HG02623 (cell line): ENCODE results near the gene IQGAP3.
"Not testable (repeated sequence)": the region's sequence is repeated elsewhere in the genome, so short reads cannot be mapped to it uniquely, and the experiment has no call there.

Experiments
- ATAC-seq: cut with Tn5 transposase; IDR thresholded peaks from one replicate; pipeline ENCODE4 v1.9.1; 2021; ENCODE audit warnings: moderate library complexity; ENCODE audit not compliant: unreplicated experiment

Gene IQGAP3, protein sequence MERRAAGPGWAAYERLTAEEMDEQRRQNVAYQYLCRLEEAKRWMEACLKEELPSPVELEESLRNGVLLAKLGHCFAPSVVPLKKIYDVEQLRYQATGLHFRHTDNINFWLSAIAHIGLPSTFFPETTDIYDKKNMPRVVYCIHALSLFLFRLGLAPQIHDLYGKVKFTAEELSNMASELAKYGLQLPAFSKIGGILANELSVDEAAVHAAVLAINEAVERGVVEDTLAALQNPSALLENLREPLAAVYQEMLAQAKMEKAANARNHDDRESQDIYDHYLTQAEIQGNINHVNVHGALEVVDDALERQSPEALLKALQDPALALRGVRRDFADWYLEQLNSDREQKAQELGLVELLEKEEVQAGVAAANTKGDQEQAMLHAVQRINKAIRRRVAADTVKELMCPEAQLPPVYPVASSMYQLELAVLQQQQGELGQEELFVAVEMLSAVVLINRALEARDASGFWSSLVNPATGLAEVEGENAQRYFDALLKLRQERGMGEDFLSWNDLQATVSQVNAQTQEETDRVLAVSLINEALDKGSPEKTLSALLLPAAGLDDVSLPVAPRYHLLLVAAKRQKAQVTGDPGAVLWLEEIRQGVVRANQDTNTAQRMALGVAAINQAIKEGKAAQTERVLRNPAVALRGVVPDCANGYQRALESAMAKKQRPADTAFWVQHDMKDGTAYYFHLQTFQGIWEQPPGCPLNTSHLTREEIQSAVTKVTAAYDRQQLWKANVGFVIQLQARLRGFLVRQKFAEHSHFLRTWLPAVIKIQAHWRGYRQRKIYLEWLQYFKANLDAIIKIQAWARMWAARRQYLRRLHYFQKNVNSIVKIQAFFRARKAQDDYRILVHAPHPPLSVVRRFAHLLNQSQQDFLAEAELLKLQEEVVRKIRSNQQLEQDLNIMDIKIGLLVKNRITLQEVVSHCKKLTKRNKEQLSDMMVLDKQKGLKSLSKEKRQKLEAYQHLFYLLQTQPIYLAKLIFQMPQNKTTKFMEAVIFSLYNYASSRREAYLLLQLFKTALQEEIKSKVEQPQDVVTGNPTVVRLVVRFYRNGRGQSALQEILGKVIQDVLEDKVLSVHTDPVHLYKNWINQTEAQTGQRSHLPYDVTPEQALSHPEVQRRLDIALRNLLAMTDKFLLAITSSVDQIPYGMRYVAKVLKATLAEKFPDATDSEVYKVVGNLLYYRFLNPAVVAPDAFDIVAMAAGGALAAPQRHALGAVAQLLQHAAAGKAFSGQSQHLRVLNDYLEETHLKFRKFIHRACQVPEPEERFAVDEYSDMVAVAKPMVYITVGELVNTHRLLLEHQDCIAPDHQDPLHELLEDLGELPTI (N-terminal part only)

DNA sequence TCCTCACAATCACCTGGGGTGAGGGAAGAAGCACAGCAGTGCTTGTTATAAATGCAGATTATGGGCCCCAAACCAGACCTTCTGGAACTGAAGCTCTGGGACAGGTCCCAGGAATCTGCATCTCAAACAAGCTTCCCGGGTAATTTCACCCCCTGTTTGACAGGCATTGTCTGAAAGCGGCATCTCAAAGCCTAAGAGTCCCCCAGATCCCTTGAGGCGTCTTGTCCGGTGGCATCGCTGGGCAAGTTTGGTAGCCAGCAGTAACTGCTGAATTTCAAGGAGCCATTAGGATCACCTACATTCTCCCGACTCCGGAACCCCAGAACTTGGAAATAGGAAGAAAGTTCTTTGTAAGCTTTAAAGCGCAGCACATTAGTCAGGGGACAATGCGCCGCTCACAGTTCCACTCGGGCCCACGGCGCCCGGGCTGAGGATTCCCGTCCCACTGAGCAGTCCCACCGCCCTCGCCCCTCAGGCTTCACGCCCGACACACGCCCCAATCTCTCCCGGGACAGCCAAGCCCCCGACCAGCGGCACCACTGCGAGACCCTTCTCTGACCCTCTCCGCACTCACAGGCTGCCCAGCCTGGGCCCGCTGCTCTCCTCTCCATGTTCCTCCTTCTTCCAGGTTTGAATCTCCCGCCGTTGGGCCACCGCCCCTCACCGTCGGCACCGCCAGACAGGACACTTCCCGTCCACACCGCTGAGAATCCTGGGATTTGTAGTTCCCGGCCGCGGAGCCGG, at the start of gene IQGAP3:
IQGAP3 (minus strand) TSS at position 647 of the 744 bp plus-strand sequence; CDS start at position 611, 36 bp downstream.
- no peak for ATAC-seq

DNA sequence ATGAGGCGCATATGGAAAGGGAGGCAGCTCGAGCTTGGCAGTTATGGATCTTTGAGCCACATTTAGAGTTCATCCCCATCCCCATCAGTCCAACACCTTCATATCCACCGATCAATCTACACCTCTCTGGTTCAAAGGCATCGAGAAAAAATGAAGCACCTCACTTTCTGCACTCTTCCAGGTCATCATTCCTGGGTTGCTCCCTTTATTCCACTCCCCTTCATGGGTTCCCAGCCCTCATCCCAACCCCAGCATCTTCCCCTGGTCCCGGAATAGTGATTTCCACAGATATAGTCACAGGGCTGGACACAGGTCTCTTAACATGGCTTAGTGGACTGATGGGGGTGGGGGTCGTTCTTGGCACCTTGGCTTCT, 47.2 kb upstream of the IQGAP3 start:
- no peak for ATAC-seq

DNA sequence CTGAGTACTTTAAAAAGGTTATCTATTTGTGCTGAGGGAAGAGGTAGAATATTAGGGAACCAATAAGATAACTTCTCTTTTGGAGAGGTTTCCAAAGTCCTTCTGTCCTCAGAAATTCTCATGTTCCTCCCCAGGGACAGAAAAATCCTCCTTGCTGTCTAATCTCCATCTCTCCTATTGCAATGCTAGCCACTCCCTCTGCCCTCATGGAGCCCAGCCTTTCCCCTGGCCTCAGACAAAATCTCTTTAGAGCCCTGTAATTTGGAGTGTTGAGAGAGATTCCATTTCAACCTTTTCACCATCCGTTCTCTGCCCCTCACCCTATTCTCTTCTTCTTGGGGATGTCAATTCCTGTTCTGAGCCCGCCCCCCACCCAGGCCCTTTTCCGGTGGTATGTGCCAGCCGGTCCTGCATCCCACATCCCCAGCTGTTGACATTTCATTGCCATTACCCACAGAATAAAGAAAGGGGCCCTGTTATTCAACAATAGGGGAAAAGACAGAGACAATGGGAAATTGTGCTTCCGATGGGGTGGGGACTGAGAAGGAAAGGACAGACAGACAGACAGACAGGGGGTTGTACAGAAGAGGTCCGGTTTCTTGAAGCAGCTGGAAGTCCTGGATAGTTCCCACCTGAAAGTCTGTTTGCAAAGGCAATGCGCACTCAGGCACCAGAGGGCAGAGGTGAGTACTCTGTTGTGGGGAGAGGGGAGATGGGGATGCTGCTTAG, 46.7 kb upstream of the IQGAP3 start, which contains the start of gene HAPLN2:
HAPLN2 (plus strand) TSS at position 563 of the 729 bp plus-strand sequence. CDS start 4,076 bp downstream, outside the sequence.
- no peak for ATAC-seq

DNA sequence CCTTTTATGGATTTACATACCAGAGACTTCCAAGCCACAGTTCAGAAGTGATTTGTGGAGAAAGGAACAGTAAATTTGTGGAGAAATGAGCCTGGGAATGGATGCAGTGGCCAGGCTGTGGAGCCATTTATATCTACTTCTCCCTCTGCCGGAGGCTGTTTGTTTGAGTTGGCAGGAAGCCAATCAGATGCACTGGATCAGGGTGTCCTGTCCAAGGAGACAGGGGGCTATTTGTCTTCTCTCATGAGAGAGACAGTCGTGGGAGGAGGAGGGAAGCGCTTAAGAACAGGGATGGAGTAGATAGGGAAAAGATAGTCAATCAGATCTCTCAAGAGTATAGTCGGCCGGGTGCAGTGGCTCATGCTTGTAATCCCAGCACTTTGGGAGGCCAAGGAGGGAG, 44.1 kb upstream of the IQGAP3 start:
- ATAC-seq = no peak

DNA sequence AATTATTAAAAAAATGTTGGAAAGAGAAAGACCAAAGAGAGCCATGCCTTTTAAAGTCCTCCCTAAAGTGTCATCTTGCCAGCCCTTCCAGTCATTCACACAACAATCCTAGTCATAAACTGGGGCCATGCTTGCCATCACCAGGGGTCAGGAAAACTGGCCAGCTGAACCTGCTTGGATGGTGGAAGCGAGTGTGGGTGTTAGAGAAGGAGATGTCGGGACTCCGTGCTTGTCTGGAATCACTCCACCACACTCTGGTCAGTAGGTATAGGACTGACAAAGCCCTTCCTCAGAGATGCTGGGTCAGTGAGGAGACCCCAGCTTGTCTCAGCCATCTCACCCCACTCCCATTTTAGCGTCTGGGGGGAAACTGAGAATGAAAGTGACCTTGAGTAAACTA, 43.6 kb upstream of the IQGAP3 start:
- no peak for ATAC-seq

DNA sequence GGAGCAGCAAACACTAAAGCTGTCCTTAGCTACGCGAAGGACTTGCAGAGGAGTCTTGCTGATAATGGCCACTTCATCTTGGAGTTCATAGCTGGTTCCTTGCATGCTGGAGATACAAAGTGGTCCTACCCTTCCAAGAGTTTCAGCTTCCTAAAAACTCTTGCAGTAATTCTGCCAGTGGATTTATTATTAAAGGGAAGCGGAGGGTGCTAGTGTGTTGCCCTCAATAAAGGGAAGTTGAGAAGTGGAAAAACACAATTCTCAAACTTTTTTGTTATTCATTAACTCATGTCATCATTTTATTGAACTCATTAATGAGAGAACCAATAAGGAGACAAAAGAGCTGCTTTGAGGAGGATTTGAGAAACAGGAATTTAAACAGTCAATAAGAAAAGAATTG, 40.3 kb upstream of the IQGAP3 start:
- ATAC-seq = no peak

DNA sequence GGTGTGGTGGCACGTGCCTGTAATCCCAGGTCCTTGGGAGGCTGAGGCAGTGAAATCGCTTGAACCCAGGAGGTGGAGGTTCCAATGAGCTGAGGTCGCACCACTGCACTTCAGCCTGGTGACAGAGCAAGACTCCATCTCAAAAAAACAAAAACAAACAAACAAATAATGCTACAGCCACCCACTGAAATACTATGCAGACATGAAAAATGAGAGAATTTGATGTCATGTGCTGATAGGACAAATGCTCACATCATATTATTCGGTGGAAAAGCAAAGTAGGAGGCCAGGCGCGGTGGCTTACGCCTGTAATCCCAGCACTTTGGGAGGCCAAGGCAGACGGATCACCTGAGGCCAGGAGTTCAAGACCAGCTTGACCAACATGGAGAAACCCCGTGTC, 37.7 kb upstream of the IQGAP3 start:
- ATAC-seq = not testable (repeated sequence)

DNA sequence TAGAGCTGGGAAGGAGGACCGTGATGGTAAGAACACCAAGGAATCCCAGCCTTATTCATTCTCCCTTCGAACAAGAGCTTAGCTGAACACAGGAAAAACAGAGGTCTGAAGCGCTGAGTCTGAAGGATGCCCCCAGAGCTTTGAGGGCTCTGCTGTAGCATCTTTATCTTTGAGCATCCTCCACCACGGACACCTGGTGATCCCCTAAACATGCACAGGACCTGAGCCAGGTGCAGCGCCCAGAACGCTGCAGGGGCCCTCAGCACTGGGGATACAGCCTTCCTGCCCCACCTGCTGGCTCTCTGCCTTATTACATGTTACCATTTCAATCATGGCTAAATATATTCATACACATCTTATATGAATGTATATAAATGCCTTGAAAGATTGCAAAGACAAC, 36.6 kb upstream of the IQGAP3 start:
- ATAC-seq = no peak

DNA sequence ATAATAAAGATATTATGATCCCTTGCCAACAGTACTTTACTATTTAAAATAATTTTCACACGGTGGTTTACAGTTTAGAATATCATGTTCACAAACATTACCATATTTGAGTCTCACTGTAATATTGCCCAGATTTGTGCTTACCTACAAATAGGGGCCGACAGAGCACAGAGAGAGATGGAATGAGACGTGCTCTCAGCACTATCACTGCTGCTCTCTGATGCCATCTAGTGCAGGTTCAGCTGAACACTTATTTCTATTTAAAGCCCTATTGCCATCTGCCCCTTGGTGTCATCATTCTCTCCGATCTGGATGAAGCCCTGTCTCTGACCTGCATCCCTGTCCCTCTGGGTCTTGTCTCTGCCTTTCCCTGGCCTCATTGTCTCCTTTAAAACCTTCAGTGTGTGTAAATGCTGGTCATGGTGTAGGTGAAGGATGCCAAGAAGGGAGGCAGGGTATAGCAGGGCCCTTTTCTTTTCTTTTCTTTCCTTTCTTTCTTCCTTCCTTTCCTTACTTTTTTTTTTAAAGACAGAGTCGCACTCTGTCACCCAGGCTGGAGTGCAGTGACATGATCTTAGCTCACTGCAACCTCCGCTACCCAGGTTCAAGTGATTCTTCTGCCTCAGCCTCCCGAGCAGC, 35.8 kb upstream of the IQGAP3 start:
- no peak for ATAC-seq

DNA sequence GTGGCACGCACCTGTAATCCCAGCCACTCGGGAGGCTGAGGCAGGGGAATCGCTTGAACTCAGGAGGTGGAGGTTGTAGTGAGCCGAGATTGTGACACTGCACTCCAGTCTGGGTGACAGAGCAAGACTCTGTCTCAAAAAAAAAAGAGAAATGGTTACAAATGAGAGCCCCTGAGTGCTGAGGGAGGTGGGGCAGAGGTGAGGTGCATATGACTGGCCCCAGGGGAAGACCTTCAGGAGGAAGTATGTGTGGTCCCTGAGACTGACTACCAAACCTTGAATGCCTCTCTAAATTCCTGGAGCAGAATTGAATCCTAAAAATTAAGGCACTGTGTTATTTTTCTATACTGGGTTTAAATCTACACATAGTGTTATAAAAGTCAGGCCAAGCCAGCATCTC, 35.0 kb upstream of the IQGAP3 start:
- ATAC-seq = not testable (repeated sequence)

DNA sequence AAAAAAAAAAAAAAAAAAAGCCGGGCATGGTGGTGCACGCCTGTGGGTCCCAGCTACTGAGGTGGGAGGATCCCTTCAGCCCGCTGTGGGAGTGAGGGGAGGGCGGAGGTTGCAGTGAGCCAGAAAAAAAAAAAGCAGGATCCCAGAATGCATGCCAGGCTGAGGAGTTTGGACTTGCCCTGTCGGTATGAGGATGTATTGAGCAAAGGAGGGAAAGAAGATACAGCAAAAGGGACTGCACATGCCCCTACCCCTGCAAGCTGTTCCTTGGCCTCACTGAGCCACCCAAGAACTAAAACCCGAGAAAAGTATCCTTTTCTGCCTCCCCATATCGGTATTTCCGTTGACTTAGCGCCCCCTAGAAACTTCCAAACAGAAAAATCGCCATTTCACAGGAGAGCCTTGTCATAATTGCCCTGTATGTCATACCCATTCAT, 30.2 kb upstream of the IQGAP3 start:
- ATAC-seq = no peak

DNA sequence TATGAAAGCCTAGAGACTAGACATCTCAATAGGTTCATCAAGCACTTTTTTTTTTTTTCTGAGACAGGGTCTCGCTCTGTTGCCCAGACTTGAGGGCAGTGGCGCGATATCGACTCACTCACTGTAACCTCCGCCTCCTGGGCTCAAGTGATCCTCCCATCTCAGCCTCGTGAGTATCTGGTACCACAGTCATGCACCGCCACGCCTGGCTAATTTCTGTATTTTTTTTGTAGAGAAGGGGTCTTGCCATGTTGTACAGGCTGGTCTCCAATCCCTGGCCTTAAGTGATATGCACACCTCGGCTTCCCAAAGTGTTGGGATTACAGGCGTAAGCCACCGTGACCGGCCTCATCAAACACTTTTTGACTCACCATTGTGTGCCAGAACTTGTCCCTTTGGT, 29.5 kb upstream of the IQGAP3 start:
- ATAC-seq = no peak

DNA sequence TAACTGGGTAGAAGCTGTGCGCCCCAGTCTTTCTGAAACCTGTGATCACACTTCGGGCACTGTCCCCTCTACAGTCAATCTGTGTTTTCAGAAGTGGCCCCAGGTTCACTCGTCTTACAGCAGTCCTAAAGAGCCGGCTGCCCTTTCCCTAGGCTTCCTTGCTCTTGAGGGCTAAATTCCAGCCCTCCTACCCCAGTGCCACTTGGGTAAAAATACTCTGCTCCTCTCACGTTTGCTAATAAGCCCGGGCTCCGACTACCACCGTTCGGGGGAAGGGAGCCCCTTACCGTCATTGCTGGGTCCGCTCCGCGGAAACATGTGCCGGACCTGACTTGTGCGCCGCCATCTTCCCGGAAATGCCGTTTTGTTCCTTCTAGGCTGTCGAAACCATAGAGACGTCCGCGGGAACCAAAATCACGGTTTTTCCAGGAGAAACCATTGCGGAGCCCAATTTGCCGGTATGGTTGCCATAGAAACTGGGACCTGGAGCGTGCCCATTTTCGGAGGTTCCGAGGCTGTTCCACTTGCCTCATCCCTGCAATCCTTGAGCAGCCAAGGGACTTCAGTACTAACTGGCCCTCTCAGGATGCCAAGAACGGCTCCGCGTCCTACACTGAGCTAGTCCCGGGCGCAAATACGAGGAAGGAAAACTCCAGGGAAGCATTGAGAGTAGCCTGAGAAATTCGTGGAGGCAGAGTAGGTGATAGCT, 28.9 kb upstream of the IQGAP3 start, which contains the start of gene GPATCH4:
GPATCH4 (minus strand) TSS at position 358 of the 709 bp plus-strand sequence.
- peak; percentile 48 for ATAC-seq

DNA sequence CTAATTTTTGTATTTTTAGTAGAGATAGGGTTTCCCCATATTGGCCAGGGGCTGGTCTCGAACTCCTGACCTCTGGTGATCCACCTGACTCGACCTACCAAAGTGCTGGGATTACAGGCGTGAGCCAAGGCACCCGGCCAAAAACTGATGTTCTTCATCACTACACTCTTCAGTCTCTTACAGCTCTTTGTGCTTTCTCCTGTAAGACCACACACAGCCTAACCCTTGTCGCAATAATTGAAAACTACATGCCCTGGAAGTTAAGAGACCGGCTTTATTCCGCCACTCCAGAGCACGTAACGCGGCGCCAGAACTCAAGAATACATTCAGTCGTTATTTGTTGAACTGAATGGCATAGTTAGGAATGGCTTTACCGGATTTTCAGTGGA, 28.4 kb upstream of the IQGAP3 start:
- ATAC-seq = no peak

DNA sequence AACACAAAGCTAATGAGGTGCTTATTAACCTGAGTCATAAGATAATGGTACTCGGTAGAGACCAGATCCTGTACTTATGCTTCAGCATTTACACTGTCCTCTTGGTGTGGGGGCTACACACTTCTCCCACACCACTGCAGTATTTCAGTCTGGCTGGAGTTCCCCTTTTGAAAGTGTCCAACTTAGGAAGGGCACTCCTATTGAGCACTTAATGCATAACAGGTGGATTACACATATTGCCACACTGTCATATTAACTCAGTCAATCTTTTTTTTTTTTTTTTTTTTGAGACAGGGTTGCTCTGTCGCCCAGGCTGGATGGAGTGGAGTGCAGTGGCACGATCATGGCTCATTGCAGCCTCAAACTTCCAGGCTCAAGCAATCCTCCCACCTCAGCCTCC, 27.4 kb upstream of the IQGAP3 start:
- no peak for ATAC-seq

DNA sequence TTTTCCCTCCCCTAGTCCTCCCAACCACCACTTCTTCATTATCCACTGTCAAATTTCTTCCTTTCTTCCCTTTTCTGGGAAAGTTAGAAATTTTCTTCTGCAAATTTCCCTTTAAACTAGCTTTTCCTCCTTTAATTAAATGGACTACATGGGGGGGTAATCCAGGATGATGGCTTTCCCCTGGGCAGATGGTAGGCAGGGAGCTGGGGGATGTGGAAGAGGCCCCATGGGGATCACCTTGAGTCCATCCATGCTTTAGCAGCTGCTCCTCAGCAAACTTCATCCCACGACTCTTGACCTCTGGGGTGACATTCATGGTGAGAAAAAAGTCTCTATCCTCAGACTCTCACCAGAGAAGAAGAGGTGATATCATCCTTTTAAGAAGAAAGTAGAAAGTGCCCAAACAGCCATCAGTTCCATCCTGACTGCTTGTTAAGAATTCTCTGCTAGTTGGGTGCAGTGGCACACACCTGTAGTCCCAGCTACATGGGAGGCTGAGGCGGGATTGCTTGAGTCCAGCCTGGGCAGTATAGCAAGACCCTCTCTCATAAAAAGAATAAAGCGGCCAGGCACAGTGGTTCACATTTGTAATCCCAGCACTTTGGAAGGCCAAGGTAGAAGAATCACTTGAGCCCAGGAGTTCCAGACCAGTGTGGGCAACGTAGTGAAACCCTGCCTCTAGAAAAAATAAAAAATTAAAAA, 26.5 kb upstream of the IQGAP3 start:
- no peak for ATAC-seq

DNA sequence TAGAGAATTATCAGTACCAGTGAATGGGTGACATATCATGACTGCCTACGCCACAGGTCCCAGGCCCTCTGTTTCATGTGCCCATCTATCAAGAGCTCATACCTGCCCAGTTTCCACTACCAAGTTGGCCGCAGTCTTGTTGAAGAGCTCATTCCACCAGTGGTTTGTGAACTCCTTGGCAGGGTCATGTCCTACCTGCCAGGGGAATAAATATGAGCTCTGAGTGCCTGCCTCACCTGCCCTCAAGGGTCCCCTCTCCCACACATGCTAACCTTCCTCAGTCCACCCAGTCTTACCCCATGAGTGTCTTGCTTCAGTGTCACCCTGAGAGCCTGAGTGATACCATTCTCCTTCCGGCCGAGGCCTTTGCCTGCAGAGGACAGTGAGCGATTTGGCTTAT, 25.8 kb upstream of the IQGAP3 start:
- ATAC-seq = no peak

DNA sequence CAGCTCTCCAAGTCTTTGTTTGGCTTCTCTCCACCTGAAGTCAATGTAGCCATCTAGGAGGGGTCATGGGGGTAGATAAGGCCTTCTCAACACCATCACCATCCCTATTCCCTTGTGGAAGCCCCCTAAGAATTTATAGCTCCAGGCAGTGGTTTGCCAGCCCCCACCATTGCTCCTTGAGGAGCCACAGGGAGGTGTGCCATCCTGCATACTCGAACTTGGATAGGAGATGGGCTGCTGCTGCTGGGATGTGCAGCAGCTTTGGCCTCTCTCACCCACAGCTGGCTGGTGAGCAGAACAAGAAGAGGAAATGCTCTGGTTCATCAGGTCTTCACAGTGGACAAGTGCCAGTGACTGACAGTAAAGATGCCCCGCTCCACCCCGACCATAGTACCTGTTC, 24.1 kb upstream of the IQGAP3 start:
- no peak for ATAC-seq
